Ishikawa (cell line): Measurements from ENCODE around the gene TMEM69.
A peak's percentile ranks its signal among the peaks of the same experiment; 100 is the strongest.

Source experiments
- CEBPB ChIP-seq: IDR thresholded peaks from 2 replicates; pipeline ENCODE4 v1.6.1; 2012
- CREB1 ChIP-seq: IDR thresholded peaks from 2 replicates; pipeline ENCODE4 v1.6.1; 2012; ENCODE audit warnings: low read depth
- EGR1 ChIP-seq: IDR thresholded peaks from 2 replicates; pipeline ENCODE4 v1.6.1; 2012
- EP300 ChIP-seq: IDR thresholded peaks from 2 replicates; pipeline ENCODE4 v1.6.1; 2012; ENCODE audit warnings: borderline replicate concordance
- FOXM1 ChIP-seq: IDR thresholded peaks from 2 replicates; pipeline ENCODE4 v1.6.1; 2012; ENCODE audit warnings: low read depth, borderline replicate concordance
- NFIC ChIP-seq: IDR thresholded peaks from 2 replicates; pipeline ENCODE4 v1.6.1; 2012
- RAD21 ChIP-seq: IDR thresholded peaks from 2 replicates; pipeline ENCODE4 v1.6.1; 2012; ENCODE audit warnings: low read depth
- TAF1 ChIP-seq: IDR thresholded peaks from 2 replicates; pipeline ENCODE4 v1.6.1; 2012; ENCODE audit warnings: low read depth, mild to moderate bottlenecking
- TCF12 ChIP-seq: IDR thresholded peaks from 2 replicates; pipeline ENCODE4 v1.6.1; 2012; ENCODE audit warnings: low read depth
- TEAD4 ChIP-seq: IDR thresholded peaks from 2 replicates; pipeline ENCODE4 v1.6.1; 2012
- YY1 ChIP-seq: IDR thresholded peaks from 2 replicates; pipeline ENCODE4 v1.6.1; 2012; ENCODE audit warnings: low read depth
- ZBTB7A ChIP-seq: IDR thresholded peaks from 2 replicates; pipeline ENCODE4 v1.6.1; 2012; ENCODE audit warnings: low read depth
- TF ChIP-seq, protein P1 (sequence below): IDR thresholded peaks from 2 replicates; pipeline ENCODE4 v1.6.1; 2012
- TF ChIP-seq, protein P2 (sequence below): IDR thresholded peaks from 2 replicates; pipeline ENCODE4 v1.6.1; 2012; ENCODE audit warnings: low read depth, mild to moderate bottlenecking
- TF ChIP-seq, protein P3 (sequence below): IDR thresholded peaks from 2 replicates; pipeline ENCODE4 v1.6.1; 2012

Gene TMEM69

GRCh38 chr1:45716700-45717099, 28.7 kb downstream of the TMEM69 start:
- no peak for TF ChIP-seq CREB1
- TF ChIP-seq FOXM1: no peak
- no peak for TF ChIP-seq ZBTB7A
- TF ChIP-seq TEAD4: no peak
- no peak for TF ChIP-seq EGR1
- no peak for TF ChIP-seq TAF1
- no peak for TF ChIP-seq TCF12
- no peak for TF ChIP-seq EP300
- TF ChIP-seq RAD21: no peak
- TF ChIP-seq, protein P1, sequence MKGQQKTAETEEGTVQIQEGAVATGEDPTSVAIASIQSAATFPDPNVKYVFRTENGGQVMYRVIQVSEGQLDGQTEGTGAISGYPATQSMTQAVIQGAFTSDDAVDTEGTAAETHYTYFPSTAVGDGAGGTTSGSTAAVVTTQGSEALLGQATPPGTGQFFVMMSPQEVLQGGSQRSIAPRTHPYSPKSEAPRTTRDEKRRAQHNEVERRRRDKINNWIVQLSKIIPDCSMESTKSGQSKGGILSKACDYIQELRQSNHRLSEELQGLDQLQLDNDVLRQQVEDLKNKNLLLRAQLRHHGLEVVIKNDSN: no peak
- no peak for TF ChIP-seq CEBPB

- TF ChIP-seq TCF12: no peak
- TF ChIP-seq, protein P2, sequence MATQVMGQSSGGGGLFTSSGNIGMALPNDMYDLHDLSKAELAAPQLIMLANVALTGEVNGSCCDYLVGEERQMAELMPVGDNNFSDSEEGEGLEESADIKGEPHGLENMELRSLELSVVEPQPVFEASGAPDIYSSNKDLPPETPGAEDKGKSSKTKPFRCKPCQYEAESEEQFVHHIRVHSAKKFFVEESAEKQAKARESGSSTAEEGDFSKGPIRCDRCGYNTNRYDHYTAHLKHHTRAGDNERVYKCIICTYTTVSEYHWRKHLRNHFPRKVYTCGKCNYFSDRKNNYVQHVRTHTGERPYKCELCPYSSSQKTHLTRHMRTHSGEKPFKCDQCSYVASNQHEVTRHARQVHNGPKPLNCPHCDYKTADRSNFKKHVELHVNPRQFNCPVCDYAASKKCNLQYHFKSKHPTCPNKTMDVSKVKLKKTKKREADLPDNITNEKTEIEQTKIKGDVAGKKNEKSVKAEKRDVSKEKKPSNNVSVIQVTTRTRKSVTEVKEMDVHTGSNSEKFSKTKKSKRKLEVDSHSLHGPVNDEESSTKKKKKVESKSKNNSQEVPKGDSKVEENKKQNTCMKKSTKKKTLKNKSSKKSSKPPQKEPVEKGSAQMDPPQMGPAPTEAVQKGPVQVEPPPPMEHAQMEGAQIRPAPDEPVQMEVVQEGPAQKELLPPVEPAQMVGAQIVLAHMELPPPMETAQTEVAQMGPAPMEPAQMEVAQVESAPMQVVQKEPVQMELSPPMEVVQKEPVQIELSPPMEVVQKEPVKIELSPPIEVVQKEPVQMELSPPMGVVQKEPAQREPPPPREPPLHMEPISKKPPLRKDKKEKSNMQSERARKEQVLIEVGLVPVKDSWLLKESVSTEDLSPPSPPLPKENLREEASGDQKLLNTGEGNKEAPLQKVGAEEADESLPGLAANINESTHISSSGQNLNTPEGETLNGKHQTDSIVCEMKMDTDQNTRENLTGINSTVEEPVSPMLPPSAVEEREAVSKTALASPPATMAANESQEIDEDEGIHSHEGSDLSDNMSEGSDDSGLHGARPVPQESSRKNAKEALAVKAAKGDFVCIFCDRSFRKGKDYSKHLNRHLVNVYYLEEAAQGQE: no peak
These were observed 30.3 kb downstream of the TMEM69 start for GRCh38 chr1:45718289-45718688.

GRCh38 chr1:45721207-45721606, 33.2 kb downstream of the TMEM69 start:
- TF ChIP-seq EP300: no peak
- TF ChIP-seq EGR1: no peak

- TF ChIP-seq FOXM1 (no peak), EP300 (no peak), TEAD4 (no peak), YY1 (no peak)
- TF ChIP-seq, protein P3, sequence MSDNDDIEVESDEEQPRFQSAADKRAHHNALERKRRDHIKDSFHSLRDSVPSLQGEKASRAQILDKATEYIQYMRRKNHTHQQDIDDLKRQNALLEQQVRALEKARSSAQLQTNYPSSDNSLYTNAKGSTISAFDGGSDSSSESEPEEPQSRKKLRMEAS: no peak
These were observed 34.8 kb downstream of the TMEM69 start for GRCh38 chr1:45722809-45723208.

GRCh38 chr1:45723248-45723930, 35.4 kb downstream of the TMEM69 start:
- TF ChIP-seq, protein P1: no peak
- TF ChIP-seq FOXM1 (no peak), NFIC (no peak), TAF1 (no peak), ZBTB7A (no peak), TCF12 (no peak), YY1 (no peak), CEBPB (no peak), TEAD4 (no peak), RAD21 (no peak), EP300 (no peak), EGR1 (no peak), CREB1 (no peak)
- TF ChIP-seq, protein P3: no peak
- TF ChIP-seq, protein P2: no peak

DNA sequence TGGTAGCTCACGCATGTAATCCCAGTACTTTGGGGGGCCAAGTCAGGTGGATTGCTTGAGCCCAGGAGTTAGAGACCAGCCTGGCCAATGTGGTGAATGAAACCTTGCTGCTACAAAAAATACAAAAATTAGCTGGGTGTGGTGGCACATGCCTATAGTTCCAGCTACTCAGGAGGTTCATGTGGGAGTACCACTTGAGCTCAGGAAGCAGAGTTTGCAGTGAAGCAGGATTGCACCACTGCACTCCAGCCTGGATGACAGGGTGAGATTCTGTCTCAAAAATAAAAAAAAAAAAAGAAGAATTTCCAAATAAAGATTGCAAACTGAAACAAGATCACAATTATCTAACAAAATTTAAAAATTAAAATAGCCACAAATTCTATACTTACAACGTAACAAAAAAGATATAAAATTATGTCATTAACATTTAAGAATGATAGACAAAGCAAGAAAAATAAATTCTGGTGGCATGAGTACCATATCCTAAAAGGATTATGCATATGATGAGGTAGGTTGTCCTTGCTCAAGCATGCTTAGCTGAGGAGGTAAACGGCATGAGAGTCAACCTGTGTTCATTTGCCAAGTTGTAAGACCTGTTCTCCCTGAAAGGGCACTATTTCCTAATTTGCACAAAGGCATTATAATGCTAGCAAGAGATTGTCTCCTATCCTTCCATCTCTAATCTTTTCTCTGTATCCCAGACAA, 42.2 kb downstream of the TMEM69 start:
- TF ChIP-seq CEBPB: peak; percentile 74
- TF ChIP-seq ZBTB7A: no peak
- no peak for TF ChIP-seq YY1
- TF ChIP-seq, protein P2: no peak
- TF ChIP-seq NFIC: no peak
- TF ChIP-seq RAD21: no peak
- no peak for TF ChIP-seq TCF12
- TF ChIP-seq, protein P3: peak; percentile 40; the same call in 1 of the 2 replicates
- TF ChIP-seq TEAD4: 0 out of 2 replicates have a peak, but pooled peaks have one; percentile 19
- TF ChIP-seq FOXM1: no peak; the same call in 1 of the 2 replicates
- TF ChIP-seq, protein P1: no peak
- TF ChIP-seq EP300: no peak
- TF ChIP-seq TAF1: no peak
